ENCODE results near the gene TRABD2B.

- TF ChIP-seq, protein P1, sequence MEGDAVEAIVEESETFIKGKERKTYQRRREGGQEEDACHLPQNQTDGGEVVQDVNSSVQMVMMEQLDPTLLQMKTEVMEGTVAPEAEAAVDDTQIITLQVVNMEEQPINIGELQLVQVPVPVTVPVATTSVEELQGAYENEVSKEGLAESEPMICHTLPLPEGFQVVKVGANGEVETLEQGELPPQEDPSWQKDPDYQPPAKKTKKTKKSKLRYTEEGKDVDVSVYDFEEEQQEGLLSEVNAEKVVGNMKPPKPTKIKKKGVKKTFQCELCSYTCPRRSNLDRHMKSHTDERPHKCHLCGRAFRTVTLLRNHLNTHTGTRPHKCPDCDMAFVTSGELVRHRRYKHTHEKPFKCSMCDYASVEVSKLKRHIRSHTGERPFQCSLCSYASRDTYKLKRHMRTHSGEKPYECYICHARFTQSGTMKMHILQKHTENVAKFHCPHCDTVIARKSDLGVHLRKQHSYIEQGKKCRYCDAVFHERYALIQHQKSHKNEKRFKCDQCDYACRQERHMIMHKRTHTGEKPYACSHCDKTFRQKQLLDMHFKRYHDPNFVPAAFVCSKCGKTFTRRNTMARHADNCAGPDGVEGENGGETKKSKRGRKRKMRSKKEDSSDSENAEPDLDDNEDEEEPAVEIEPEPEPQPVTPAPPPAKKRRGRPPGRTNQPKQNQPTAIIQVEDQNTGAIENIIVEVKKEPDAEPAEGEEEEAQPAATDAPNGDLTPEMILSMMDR (IDR thresholded peaks at IDR 0.05; ENCODE audit: low read depth, low read length, poor library complexity, severe bottlenecking), result no peak
- no peak for TF ChIP-seq EZH2phosphoT487 (IDR thresholded peaks at IDR 0.05; ENCODE audit: borderline replicate concordance, low read length)
These were observed 202.1 kb downstream of the TRABD2B start for GRCh38 chr1:47795102-47795501.
